Loucy (cell line): ENCODE results near the gene ZNF292.

Experiments used
- CTCF ChIP-seq: fragments of 200-600 bp; sonication (generic); conservative IDR thresholded peaks from 2 replicates; pipeline ENCODE4 v1.5.1; 2014; ENCODE audit warnings: mild to moderate bottlenecking, antibody characterized with exemption, low read length
- EZH2phosphoT487 ChIP-seq: fragments of 200-600 bp; IDR thresholded peaks from 2 replicates; pipeline ENCODE4 v1.6.1; 2018; ENCODE audit warnings: antibody characterized with exemption, mild to moderate bottlenecking, moderate library complexity, borderline replicate concordance

GRCh38 chr6:87182940-87183339, 27.6 kb downstream of the ZNF292 start:
- TF ChIP-seq CTCF (no peak), EZH2phosphoT487 (no peak)
